Measurements from ENCODE around the gene IER5L. TPM values are rescaled to one million over a fixed set of nuclear protein-coding genes. Genes with fewer than 3 reads are reported as not detected.

The IER5L gene
- total RNA-seq, 2 donors from 2014 or later = 6.8 to 8.1 TPM

DNA sequence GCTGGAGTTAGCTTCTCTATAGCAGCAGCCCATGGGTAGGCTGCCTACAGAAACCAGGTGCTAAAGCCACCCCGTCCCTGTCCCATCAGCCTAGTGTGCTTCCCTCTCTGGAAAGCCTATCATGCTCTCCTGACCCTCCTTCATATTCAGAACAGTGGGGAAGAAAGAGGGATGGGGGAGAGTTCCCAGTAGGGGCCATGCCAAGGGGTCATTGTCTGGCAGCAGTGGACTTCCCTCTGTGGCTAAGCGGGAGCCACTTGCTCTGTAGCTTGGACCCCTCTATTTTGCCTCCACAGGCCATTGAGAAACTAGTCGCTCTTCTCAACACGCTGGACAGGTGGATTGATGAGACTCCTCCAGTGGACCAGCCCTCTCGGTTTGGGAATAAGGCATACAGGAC is 49.4 kb downstream of the IER5L start:
- DNase-seq = no peak
- Histone ChIP-seq H3K9ac (ENCODE audit: extremely low read depth, low read length, poor library complexity, severe bottlenecking) (no peak overlapping the region), H3K9me3 (ENCODE audit: control insufficient read depth, low read length) (no peaks in the 10 kb centered on the region), H3K4me3 (ENCODE audit: low read length) (no peak overlapping the region), H3K27me3 (ENCODE audit: control insufficient read depth, insufficient read depth, low read length, poor library complexity, severe bottlenecking) (no peaks in the 10 kb centered on the region), H3K27ac (ENCODE audit: low read depth, low read length) (no peak overlapping the region), H3K4me1 (ENCODE audit: control insufficient read depth, insufficient read depth, low read length) (no peaks in the 10 kb centered on the region), H3K36me3 (ENCODE audit: control insufficient read depth, insufficient read depth, low read length) (peaks cover 61% of the 10 kb centered on the region)
- Mint-ChIP-seq H3K27me3 (ENCODE audit: insufficient read depth) (no peaks in the 10 kb centered on the region), H3K9me3 (no peaks in the 10 kb centered on the region), H3K4me1 (peaks cover 15% of the 10 kb centered on the region), H3K36me3 (ENCODE audit: low read depth) (peaks cover 57% of the 10 kb centered on the region), H3K4me3 (no peak overlapping the region), H3K27ac (no peak overlapping the region)
- WGBS, 2 experiments (ENCODE audit: insufficient coverage in 1 of 2, insufficient read length in 1 of 2) = 94 to 98% methylated on average over 4 to 5 of the region's 5 CpGs
- TF ChIP-seq, protein P1, sequence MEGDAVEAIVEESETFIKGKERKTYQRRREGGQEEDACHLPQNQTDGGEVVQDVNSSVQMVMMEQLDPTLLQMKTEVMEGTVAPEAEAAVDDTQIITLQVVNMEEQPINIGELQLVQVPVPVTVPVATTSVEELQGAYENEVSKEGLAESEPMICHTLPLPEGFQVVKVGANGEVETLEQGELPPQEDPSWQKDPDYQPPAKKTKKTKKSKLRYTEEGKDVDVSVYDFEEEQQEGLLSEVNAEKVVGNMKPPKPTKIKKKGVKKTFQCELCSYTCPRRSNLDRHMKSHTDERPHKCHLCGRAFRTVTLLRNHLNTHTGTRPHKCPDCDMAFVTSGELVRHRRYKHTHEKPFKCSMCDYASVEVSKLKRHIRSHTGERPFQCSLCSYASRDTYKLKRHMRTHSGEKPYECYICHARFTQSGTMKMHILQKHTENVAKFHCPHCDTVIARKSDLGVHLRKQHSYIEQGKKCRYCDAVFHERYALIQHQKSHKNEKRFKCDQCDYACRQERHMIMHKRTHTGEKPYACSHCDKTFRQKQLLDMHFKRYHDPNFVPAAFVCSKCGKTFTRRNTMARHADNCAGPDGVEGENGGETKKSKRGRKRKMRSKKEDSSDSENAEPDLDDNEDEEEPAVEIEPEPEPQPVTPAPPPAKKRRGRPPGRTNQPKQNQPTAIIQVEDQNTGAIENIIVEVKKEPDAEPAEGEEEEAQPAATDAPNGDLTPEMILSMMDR (conservative IDR thresholded peaks at IDR 0.05) = no peak

DNA sequence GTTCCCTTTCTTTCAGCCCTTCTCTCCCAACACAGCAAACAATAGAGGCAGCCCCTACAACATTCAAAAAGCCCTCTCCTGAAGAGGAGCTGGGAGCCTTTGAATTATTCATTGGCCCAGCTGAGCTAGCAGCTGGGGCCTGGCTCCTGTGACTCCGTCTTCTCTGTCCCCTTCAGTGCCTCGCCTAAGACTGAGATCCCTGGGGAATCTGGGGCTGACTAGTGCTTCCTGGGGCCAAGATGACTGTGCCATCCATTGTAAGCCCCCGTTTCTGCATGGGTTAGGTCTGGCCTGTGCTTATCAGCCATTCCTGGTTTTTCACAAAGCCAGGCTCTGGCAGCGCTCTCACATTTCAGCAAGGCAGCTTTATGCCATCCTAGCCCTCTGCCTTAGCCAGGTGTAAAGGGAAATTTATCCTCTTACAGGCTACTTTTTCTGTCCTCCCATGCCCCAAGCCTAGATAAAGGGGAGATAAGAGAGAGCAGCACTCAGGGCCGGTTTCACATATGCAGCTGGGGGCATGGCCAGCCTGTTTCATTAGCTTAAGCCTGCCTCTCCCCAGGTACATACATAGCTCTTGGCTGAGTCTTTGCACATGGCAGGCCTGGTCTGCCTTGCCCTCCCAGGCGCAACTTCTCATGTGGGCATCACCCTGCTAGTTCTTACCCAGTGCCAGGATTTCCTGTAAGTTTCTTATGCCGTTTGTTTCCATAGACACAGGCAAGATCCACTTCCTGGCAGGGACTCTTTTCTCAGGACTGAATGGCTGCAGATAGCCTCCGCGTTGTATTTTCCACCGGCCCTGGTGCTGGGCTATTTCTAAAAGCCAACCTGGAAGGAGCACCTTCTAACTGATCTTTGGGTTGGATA is 51.1 kb downstream of the IER5L start:
- H3K36me3 Mint-ChIP-seq (ENCODE audit: low read depth) = peaks cover 61% of the 10 kb centered on the region
- peak overlapping the region; percentile 93 for H3K27ac ChIP-seq (ENCODE audit: low read depth, low read length)
- H3K4me3 ChIP-seq (ENCODE audit: low read length) = no peak overlapping the region

More for the DNA sequence above, 51.1 kb downstream of the IER5L start:
- H3K9me3 Mint-ChIP-seq = no peaks in the 10 kb centered on the region
- peak; percentile 82 for DNase-seq
- no peaks in the 10 kb centered on the region for H3K27me3 Mint-ChIP-seq (ENCODE audit: insufficient read depth)
- H3K4me1 ChIP-seq (ENCODE audit: control insufficient read depth, insufficient read depth, low read length) = no peaks in the 10 kb centered on the region
- TF ChIP-seq, protein P1 (conservative IDR thresholded peaks at IDR 0.05) = no peak
- H3K4me1 Mint-ChIP-seq = peaks cover 15% of the 10 kb centered on the region
- H3K27me3 ChIP-seq (ENCODE audit: control insufficient read depth, insufficient read depth, low read length, poor library complexity, severe bottlenecking) = no peaks in the 10 kb centered on the region
- 48 to 63% methylated on average over 9 to 10 of the region's 10 CpGs for WGBS, 2 experiments (ENCODE audit: insufficient coverage in 1 of 2, insufficient read length in 1 of 2)
- H3K36me3 ChIP-seq (ENCODE audit: control insufficient read depth, insufficient read depth, low read length) = peaks cover 57% of the 10 kb centered on the region
- no peak overlapping the region for H3K4me3 Mint-ChIP-seq
- no peaks in the 10 kb centered on the region for H3K9me3 ChIP-seq (ENCODE audit: control insufficient read depth, low read length)
- H3K27ac Mint-ChIP-seq = peak overlapping the region; percentile 87
- no peak overlapping the region for H3K9ac ChIP-seq (ENCODE audit: extremely low read depth, low read length, poor library complexity, severe bottlenecking)

Other genes with a start within 250 kb of the IER5L start
- gene DOLK, start 230.7 kb downstream of the IER5L start, total RNA-seq = 10 to 100 TPM; 18.0 to 19.8 TPM
- gene NUP188, start 230.6 kb downstream of the IER5L start, total RNA-seq = 10 to 100 TPM; 89.8 to 94.8 TPM
- gene SH3GLB2, start 149.9 kb downstream of the IER5L start, total RNA-seq = 10 to 100 TPM; 86.9 to 98.1 TPM
- gene MIGA2, start 141.6 kb downstream of the IER5L start, total RNA-seq = 10 to 100 TPM; 41.4 to 41.5 TPM
- gene DOLPP1, start 97.2 kb downstream of the IER5L start, total RNA-seq = 10 to 100 TPM; 30.1 to 30.4 TPM
- 10 to 100 TPM; 17.2 to 17.5 TPM for gene CRAT, start 67.5 kb downstream of the IER5L start, total RNA-seq
- 100 to 1,000 TPM; 134 to 139 TPM for gene PTPA, start 66.8 kb downstream of the IER5L start, total RNA-seq

All from endodermal cell (in vitro differentiated cells).